Esophagus squamous epithelium (tissue), 5 donors: Measurements from ENCODE around the gene RASL10B. TPM values are rescaled to one million over a fixed set of nuclear protein-coding genes. Genes with fewer than 3 reads are reported as not detected.

Experiments
- DNase-seq: peaks from one replicate; lab custom pipeline; 2025; lab: John Stamatoyannopoulos, UW
- H3K27ac ChIP-seq, 4 donors: fragments of 200-600 bp; sonication (generic); one replicate each; pipeline ENCODE4 v1.5.1; 2016 to 2019; ENCODE audit warnings: mild to moderate bottlenecking in 1 of 4
- H3K27me3 ChIP-seq, 4 donors: fragments of 200-600 bp; sonication (generic); 1 replicate in 3 of 4; 2 replicates in 1 of 4; pipeline versions ENCODE4 v1.5.1 to v1.6.0; 2017 to 2021; ENCODE audit warnings: antibody characterized with exemption in 1 of 4
- H3K36me3 ChIP-seq, 3 donors: fragments of 200-600 bp; sonication (generic); one replicate each; pipeline ENCODE4 v1.5.1; 2016 to 2019
- H3K4me1 ChIP-seq, 3 donors: fragments of 200-600 bp; sonication (generic); one replicate each; pipeline ENCODE4 v1.5.1; 2017 to 2019
- H3K4me3 ChIP-seq, 4 donors: fragments of 200-600 bp; sonication (generic); 1 replicate in 3 of 4; 2 replicates in 1 of 4; pipeline ENCODE4 v1.5.1; 2016 to 2019; ENCODE audit warnings: mild to moderate bottlenecking in 2 of 4, moderate library complexity in 1 of 4
- H3K9me3 ChIP-seq, 3 donors: fragments of 200-600 bp; sonication (generic); one replicate each; pipeline ENCODE4 v1.5.1; 2016 to 2019
- POLR2A ChIP-seq, 4 donors: fragments of 450-650 bp; IDR thresholded peaks; one replicate each; pipeline ENCODE4 v1.6.1; 2017; ENCODE audit warnings: antibody characterized with exemption in 4 of 4, mild to moderate bottlenecking in 4 of 4, moderate library complexity in 3 of 4
- WGBS, 2 donors: methylation state at CpG; one replicate each; pipeline ENCODE4 v1.1.5; 2018; 5-methylcytosine and 5-hydroxymethylcytosine counted together
- intact Hi-C: fragments of 100-400 bp; cut with DNase I; formaldehyde crosslinking; loops from one replicate; pipeline ENCODE4 v1.15.0; 2022
- total RNA-seq, 4 donors: library from RNA; depleted of rRNA; stranded (reverse); fragments of >200 nt; gene quantifications; one replicate each; pipeline ENCODE4 v1.1.0, GENCODE V29; 2016
- TF ChIP-seq, protein P1 (sequence below), 6 experiments: fragments of 450-650 bp in 4 of 6; fragments of 200-600 bp in 2 of 6; sonication (generic) in 2 of 6; IDR thresholded peaks; one replicate each; pipeline ENCODE4 v1.5.1; 2016 to 2019; ENCODE audit warnings: antibody characterized with exemption in 6 of 6, mild to moderate bottlenecking in 4 of 6, moderate library complexity in 4 of 6
- donor health status: DM: yes; HTN: yes; CAD: no.

The RASL10B gene
- total RNA-seq, 4 donors from 2014 or later, result 0.34 to 1.5 (median 0.89) TPM

GRCh38 chr17:35734396-35734795 is 3.0 kb downstream of the RASL10B start:
- intact Hi-C loops, result no loop called here
- H3K27ac ChIP-seq, result no peak overlapping the region
- DNase-seq, result no peak
- H3K36me3 ChIP-seq, result no peaks in the 10 kb centered on the region
- H3K9me3 ChIP-seq, result no peaks in the 10 kb centered on the region
- no peak overlapping the region for H3K4me3 ChIP-seq
- TF ChIP-seq, protein P1, sequence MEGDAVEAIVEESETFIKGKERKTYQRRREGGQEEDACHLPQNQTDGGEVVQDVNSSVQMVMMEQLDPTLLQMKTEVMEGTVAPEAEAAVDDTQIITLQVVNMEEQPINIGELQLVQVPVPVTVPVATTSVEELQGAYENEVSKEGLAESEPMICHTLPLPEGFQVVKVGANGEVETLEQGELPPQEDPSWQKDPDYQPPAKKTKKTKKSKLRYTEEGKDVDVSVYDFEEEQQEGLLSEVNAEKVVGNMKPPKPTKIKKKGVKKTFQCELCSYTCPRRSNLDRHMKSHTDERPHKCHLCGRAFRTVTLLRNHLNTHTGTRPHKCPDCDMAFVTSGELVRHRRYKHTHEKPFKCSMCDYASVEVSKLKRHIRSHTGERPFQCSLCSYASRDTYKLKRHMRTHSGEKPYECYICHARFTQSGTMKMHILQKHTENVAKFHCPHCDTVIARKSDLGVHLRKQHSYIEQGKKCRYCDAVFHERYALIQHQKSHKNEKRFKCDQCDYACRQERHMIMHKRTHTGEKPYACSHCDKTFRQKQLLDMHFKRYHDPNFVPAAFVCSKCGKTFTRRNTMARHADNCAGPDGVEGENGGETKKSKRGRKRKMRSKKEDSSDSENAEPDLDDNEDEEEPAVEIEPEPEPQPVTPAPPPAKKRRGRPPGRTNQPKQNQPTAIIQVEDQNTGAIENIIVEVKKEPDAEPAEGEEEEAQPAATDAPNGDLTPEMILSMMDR (IDR thresholded peaks at IDR 0.05), result no peak
- no peak for TF ChIP-seq POLR2A (IDR thresholded peaks at IDR 0.05)
- peaks cover 0 to 26% (median 0%) of the 10 kb centered on the region in 4 donors for H3K27me3 ChIP-seq
- H3K4me1 ChIP-seq, result peaks cover 9 to 23% (median 16%) of the 10 kb centered on the region in 3 donors
- 82 to 84% methylated on average over 6 of the region's 7 CpGs for WGBS, 2 donors

- no peak overlapping the region for H3K27ac ChIP-seq
- peaks cover 9 to 23% (median 16%) of the 10 kb centered on the region in 3 donors for H3K4me1 ChIP-seq
- intact Hi-C loops, result no loop called here
- no peak for TF ChIP-seq POLR2A (IDR thresholded peaks at IDR 0.05)
- TF ChIP-seq, protein P1 (IDR thresholded peaks at IDR 0.05), result no peak
- peaks cover 0 to 34% (median 0%) of the 10 kb centered on the region in 4 donors for H3K27me3 ChIP-seq
- no peaks in the 10 kb centered on the region for H3K9me3 ChIP-seq
- DNase-seq, result no peak
- H3K36me3 ChIP-seq, result no peaks in the 10 kb centered on the region
- WGBS, 2 donors, result 80 to 81% methylated on average over 18 to 23 of the region's 29 CpGs
- H3K4me3 ChIP-seq, result no peak overlapping the region
Observed at GRCh38 chr17:35735036-35735805, 3.8 kb downstream of the RASL10B start.

GRCh38 chr17:35736236-35736635 is 4.8 kb downstream of the RASL10B start:
- Histone ChIP-seq H3K36me3 (no peaks in the 10 kb centered on the region), H3K9me3 (no peaks in the 10 kb centered on the region), H3K27ac (no peak overlapping the region), H3K27me3 (peaks cover 0 to 41% (median 0%) of the 10 kb centered on the region in 4 donors), H3K4me1 (peaks cover 4 to 19% (median 13%) of the 10 kb centered on the region in 3 donors), H3K4me3 (no peak overlapping the region)
- intact Hi-C loops, result no loop called here
- DNase-seq, result no peak
- TF ChIP-seq POLR2A (IDR thresholded peaks at IDR 0.05), result no peak
- TF ChIP-seq, protein P1 (IDR thresholded peaks at IDR 0.05), result no peak
- 82 to 87% methylated on average over 1 to 5 of the region's 5 CpGs for WGBS, 2 donors

- Histone ChIP-seq H3K4me1 (peaks cover 5 to 10% (median 7%) of the 10 kb centered on the region in 3 donors), H3K27ac (no peak overlapping the region), H3K9me3 (no peaks in the 10 kb centered on the region), H3K27me3 (peaks cover 0 to 52% (median 5%) of the 10 kb centered on the region in 4 donors), H3K36me3 (no peaks in the 10 kb centered on the region), H3K4me3 (no peak overlapping the region)
- no peak for TF ChIP-seq POLR2A (IDR thresholded peaks at IDR 0.05)
- TF ChIP-seq, protein P1 (IDR thresholded peaks at IDR 0.05), result no peak
- no peak for DNase-seq
- intact Hi-C loops, result no loop called here
- 74 to 100% methylated on average over 3 to 5 of the region's 5 CpGs for WGBS, 2 donors
Observed at GRCh38 chr17:35738519-35739133, 7.2 kb downstream of the RASL10B start.

- Histone ChIP-seq H3K27ac (no peak overlapping the region), H3K4me3 (no peak overlapping the region), H3K4me1 (peaks cover 5 to 10% (median 7%) of the 10 kb centered on the region in 3 donors), H3K9me3 (no peaks in the 10 kb centered on the region), H3K36me3 (no peaks in the 10 kb centered on the region), H3K27me3 (peaks cover 0 to 68% (median 5%) of the 10 kb centered on the region in 4 donors)
- intact Hi-C loops, result no loop called here
- DNase-seq, result no peak
- 91 to 93% methylated on average over 3 to 4 of the region's 7 CpGs for WGBS, 2 donors
- no peak for TF ChIP-seq POLR2A (IDR thresholded peaks at IDR 0.05)
Observed at GRCh38 chr17:35740216-35740615, 8.8 kb downstream of the RASL10B start.
